Ramos (cell line): ENCODE data around the gene ARHGAP8.

Source experiments
- in situ Hi-C: fragments of 300-500 bp; cut with MboI; formaldehyde crosslinking; loops from one replicate; pipeline ENCODE4 v1.14.3; 2022; ENCODE audit warnings: low sequenced_read_pairs; ENCODE audit not compliant: unreplicated experiment

The ARHGAP8 gene

DNA sequence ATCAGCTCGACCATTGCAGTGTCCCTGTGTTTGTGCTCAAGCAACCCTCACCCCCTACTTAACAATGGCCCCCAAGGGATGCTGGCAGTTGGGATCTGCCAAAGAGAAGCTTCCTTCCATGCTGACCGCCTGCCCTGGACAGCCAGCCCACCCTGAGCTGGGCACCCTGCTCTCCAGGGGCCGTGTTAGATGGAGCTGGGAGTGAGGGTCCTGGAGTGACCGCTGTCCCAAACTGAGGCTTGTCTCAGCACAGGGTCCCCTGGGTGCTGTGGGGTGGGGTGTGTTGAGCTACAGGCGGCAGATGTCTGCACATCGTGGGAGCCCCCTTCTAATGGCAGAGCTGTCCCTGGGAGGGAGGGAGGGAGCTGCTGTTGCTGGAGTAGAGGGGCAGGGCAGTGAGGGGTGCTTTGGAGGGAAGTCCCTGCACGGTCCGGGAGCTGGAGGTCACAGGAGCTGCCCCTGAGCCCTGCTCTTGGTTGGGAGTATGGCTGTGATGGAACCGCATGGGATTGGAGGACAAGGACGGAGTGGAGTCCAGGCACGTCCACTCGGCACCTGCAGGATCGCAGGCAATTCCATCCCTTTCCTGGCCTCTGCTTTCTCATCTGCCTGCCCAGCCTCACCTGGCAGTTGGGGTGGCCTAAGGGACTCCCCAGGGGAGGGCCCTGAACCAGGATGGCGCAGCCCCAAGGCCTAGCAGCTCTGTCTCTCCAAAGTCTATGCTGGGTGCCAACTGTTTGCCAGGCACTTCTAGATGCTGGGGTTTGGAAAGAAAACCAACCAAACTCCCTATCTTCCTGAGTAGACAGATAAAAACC, 126.3 kb downstream of the ARHGAP8 start:
- in situ Hi-C loops, result no loop called here

GRCh38 chr22:44879301-44879680, 126.9 kb downstream of the ARHGAP8 start:
- in situ Hi-C loops, result no loop called here

GRCh38 chr22:44880610-44881290, 128.4 kb downstream of the ARHGAP8 start:
- in situ Hi-C loops, result no loop called here

- in situ Hi-C loops, result no loop called here
These were observed 129.2 kb downstream of the ARHGAP8 start for GRCh38 chr22:44881624-44882023.

DNA sequence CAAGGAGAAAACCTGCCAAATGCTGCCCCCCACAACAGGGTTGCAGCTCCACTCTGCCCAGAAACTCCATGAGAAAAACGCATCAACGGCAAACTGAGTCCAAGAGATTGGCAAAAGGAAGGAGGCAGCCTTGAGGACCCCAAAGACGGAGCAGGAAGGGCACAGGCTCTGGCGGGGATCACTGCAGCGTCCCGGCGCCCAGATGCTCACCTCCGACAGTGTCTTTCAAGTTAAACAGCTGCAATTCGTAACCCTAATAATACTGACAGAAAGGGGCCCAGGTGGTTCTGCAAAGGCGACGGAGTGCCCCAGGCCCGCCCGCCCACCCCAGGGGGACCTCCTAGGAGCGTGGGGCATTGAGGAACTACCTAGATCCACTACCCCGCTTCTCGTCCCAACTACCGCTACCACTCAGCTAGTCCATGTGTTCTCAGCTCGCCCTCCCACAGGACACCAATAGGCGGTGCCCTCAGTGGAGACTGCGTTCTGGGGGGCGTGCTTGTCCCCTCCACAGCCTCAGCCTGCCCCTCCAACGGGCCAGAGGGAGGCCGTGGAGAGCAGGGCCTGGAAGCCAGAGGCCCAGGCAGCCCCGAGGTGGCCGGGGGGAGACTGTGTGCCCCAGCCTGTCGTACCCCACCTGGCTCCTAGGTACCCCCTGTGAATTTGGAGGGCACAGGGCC, 130.0 kb downstream of the ARHGAP8 start:
- in situ Hi-C loops, result no loop called here

DNA sequence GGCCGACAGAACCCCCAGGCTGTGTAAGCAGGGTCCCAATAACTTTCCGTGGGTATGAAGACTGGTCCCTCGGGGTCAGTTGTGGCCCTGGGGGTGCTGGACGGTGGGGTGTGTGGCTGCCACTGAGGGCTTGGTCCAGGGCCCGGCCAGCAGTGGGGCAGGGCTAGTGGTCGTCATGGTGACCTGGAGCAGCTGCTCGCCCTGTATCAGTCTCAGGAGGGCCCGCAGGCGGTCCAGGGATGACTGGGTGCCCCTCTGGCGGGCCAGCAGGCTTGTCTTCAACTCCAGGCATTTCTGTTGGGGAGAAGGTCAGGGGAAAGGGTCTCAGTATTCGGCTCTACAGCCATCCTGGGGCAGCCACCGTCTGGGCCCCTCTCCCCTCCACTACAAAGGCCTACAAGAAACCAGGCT, 130.6 kb downstream of the ARHGAP8 start:
- in situ Hi-C loops, result no loop called here

GRCh38 chr22:44884562-44884961, 132.2 kb downstream of the ARHGAP8 start:
- in situ Hi-C loops, result no loop called here

GRCh38 chr22:44884968-44885805, 132.8 kb downstream of the ARHGAP8 start:
- in situ Hi-C loops, result no loop called here

DNA sequence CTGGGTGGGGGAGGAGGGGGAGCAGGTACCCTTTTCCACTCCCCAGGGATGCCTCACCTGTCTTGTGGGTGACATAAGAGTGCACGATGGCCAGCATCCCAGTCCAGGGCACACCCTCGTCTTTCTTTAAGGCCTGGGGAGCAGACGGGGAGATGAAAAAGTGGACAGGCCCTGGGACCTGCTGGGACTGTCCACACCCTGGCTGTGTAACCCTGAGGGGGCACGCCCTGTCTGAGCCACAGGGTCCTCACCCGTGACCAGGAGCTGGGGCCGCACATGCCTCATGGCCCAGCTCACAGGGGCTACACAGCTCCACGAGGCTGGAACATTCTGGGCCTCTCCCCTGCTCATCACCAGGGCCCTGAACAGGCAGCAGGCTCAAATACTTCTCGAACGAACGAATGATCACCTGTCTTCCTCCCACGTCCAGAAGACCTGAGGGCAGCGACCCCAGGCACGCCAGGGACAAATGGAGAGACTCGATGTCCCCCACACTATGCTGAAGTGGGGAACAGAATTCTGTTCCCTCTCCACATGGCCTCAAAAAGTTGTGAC, 133.5 kb downstream of the ARHGAP8 start:
- in situ Hi-C loops, result no loop called here

- in situ Hi-C loops, result no loop called here
These were observed 135.6 kb downstream of the ARHGAP8 start for GRCh38 chr22:44887941-44888366.

GRCh38 chr22:44888491-44889254, 136.3 kb downstream of the ARHGAP8 start:
- in situ Hi-C loops, result no loop called here

DNA sequence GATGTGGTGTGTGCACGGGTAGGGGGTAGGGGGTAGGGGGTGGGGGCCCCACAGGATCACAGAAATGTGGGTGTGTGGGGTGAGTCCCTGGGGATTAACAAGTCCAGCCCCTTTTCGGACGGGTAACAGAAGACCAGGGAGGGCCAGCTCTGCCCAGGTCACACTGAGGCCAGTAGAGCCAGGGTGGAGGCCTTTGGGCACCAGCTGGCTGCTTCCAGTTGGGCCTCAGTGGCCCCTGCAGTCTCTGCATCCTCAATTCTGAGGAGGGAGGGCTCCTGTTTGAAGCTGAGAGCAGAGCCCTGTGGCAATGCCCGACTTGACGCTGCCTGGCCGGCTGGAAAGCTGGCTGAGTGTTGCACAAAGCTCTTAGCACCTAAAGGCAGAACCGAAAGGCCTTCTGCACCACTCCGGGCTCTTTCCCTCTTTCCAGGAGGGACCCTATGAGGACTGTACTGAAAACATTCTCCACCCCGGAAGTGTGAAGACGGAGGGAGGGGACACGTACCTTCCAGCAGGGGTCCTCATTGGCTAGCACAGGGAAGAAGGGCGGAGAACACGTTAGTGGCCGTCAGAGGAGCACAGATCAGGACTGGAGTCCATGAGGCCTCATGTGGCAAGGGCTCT, 137.0 kb downstream of the ARHGAP8 start:
- in situ Hi-C loops, result no loop called here

DNA sequence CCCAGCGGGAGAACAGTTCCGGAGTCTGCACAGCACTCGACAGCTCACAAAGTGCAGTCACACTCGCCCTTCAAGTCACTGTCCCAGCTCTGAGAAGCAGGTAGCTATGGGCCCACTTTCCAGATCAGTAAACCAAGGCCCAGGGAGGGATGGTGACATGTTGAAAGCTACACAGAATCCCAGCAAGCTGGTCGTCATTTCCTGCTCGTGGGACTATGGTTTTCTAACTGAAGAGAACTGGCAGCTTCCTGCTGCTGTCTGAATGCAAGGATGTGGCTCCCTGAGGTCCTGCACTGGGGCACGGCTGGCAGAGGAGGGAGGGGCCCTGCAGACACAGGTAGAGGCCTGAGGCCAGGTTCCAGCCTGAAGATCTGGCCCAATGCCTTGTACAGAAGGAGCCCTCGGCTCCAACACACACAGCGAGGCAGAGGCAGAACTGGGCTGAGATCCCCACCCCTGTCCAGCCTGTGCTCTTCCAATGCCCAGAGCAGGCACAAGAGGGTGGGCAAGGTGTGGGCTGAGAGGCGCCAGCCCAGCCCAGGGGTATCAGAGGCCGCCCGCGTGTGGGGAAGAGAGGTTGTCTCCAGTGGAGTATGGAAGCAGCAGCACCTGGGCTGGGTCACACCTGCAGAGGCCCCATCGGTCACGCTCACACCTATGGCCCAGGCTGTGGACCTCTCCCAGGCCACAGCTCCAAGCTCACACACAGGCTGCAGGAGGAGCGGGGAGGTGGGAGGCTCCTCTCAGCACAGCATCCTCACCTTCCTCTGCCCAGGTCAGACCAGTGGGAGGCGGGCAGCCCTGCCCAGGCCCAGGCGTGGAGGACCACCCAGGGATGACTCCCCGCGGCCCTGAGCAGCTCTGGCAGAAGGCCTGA, 138.3 kb downstream of the ARHGAP8 start:
- in situ Hi-C loops, result no loop called here

- in situ Hi-C loops, result no loop called here
These were observed 138.9 kb downstream of the ARHGAP8 start for GRCh38 chr22:44891293-44891747.

- in situ Hi-C loops, result no loop called here
These were observed 139.4 kb downstream of the ARHGAP8 start for GRCh38 chr22:44891791-44892190.

DNA sequence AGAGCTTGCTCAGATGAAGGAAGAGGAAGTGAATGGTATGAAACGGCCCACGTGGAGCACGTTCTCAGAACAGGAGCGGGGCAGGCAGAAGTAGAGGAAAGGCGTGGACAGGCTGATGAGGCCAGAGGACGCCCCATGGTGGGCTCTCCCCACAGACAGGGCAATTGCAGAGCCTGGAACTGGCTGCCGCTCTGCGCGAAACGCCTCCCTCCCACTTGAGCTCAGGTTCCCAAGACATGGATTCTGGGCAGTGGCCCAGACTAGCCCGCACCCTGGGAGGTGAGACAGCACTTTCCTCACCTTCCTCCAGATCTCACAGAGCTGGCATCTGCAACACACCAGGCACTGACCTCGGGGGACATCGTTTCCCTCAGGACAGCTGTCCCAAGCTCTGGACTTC, 139.9 kb downstream of the ARHGAP8 start:
- in situ Hi-C loops, result no loop called here

DNA sequence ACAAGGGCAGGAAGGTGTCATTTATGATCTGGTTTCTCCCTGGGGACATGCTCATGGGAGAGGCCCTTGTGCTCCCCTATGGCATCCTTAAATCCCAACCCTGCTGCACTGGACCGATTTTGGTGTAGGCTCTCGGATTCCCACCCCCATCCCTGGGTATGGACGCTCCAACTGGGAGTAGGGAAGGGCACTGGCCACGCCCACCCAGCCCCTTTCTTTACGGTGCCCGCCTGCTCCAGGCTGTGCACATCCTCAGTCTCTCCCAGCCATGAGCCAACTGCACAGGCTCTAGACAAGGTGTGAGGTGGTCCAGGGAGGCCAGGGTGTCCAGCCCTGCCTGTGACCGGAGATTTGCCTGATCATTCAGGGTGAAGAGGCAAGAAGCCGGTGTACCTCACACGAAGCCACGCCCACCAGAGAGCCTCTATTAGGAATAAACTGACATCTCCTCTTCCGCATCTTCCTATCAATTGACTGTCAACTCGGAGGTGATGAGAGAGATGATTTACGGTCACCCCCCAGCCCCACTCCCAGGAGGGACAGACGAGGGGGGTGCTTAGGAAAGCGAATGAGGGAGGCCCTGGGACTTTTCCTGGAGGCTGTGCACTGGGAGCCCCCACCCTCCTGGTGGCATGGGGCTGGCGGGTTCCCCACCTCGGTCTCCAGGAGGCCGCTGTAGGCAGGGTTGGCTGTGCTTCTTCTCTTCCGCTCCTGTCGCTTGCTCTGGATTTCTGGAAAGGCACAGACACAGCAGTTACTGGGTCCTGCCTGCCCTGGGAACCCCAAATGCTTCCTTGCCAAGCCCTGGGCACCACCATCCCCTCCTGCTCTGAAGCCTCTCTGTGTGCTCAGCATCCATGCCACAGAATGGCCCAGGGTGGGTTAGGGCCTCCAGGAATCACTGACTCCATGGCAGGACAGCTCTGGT, 140.7 kb downstream of the ARHGAP8 start:
- in situ Hi-C loops, result no loop called here
